Measurements from ENCODE around the gene G3BP2.

GRCh38 chr4:75623026-75623425, 50.2 kb downstream of the G3BP2 start:
- TF ChIP-seq CTCF (IDR thresholded peaks at IDR 0.05), result no peak
- no peak for TF ChIP-seq EZH2 (IDR thresholded peaks at IDR 0.05; ENCODE audit: borderline replicate concordance, insufficient read depth, low read depth, low read length, poor library complexity, severe bottlenecking)

Measured in B cell (primary cell).